GM21723 (cell line): Measurements from ENCODE around the gene PUSL1.
"Not testable (repeated sequence)": the region's sequence is repeated elsewhere in the genome, so short reads cannot be mapped to it uniquely, and the experiment has no call there.

Experiments
- ATAC-seq: cut with Tn5 transposase; IDR thresholded peaks from one replicate; pipeline ENCODE4 v1.9.1; 2021; ENCODE audit warnings: mild to moderate bottlenecking, moderate library complexity; ENCODE audit not compliant: unreplicated experiment

Gene PUSL1

GRCh38 chr1:1307261-1307922 lies 1.0 kb upstream of the PUSL1 start:
- peak; percentile 1 for ATAC-seq

- no peak for ATAC-seq
These were observed 406 bp downstream of the PUSL1 start for GRCh38 chr1:1308756-1309250.

- ATAC-seq = no peak
These were observed 1.1 kb downstream of the PUSL1 start for GRCh38 chr1:1309251-1310108.

- ATAC-seq = no peak
These were observed 1.6 kb downstream of the PUSL1 start for GRCh38 chr1:1310109-1310385.

GRCh38 chr1:1310476-1311053 lies 2.2 kb downstream of the PUSL1 start:
- ATAC-seq = no peak

GRCh38 chr1:1311107-1312104 lies 3.0 kb downstream of the PUSL1 start:
- no peak for ATAC-seq

- no peak for ATAC-seq
These were observed 4.3 kb downstream of the PUSL1 start for GRCh38 chr1:1312450-1313314.

- no peak for ATAC-seq
These were observed 5.3 kb downstream of the PUSL1 start for GRCh38 chr1:1313500-1314236.

- no peak for ATAC-seq
These were observed 5.8 kb downstream of the PUSL1 start for GRCh38 chr1:1314237-1314586.

- no peak for ATAC-seq
These were observed 6.4 kb downstream of the PUSL1 start for GRCh38 chr1:1314678-1315335.

- no peak for ATAC-seq
These were observed 7.1 kb downstream of the PUSL1 start for GRCh38 chr1:1315435-1315954.

- ATAC-seq = not testable (repeated sequence)
These were observed 7.8 kb downstream of the PUSL1 start for GRCh38 chr1:1316199-1316598.

- ATAC-seq = no peak
These were observed 9.0 kb downstream of the PUSL1 start for GRCh38 chr1:1317420-1317819.

GRCh38 chr1:1318131-1318652 lies 9.8 kb downstream of the PUSL1 start:
- ATAC-seq = no peak

GRCh38 chr1:1318777-1319645 lies 10.6 kb downstream of the PUSL1 start:
- no peak for ATAC-seq

GRCh38 chr1:1319646-1319941 lies 11.2 kb downstream of the PUSL1 start:
- ATAC-seq = no peak

GRCh38 chr1:1320666-1321448 lies 12.5 kb downstream of the PUSL1 start:
- no peak for ATAC-seq
